C4-2B (cell line): Measurements from ENCODE around the gene DMPK.
"Not testable (repeated sequence)": the region's sequence is repeated elsewhere in the genome, so short reads cannot be mapped to it uniquely, and the experiment has no call there.

Experiments
- H3K27ac ChIP-seq: fragments of 450-650 bp; 2 replicates; pipeline ENCODE4 v1.5.1; 2017
- CTCF ChIP-seq: fragments of 450-650 bp; conservative IDR thresholded peaks from 2 replicates; pipeline ENCODE4 v1.5.1; 2017; ENCODE audit warnings: mild to moderate bottlenecking
- ZFX ChIP-seq: fragments of 450-650 bp; IDR thresholded peaks from 2 replicates; pipeline ENCODE4 v1.6.1; 2017

Gene DMPK

GRCh38 chr19:45762870-45763631 lies 19.2 kb downstream of the DMPK start:
- TF ChIP-seq CTCF (no peak), ZFX (no peak)
- H3K27ac ChIP-seq = no peak overlapping the region

GRCh38 chr19:45761714-45762113 lies 20.6 kb downstream of the DMPK start:
- TF ChIP-seq ZFX = no peak
- no peak for TF ChIP-seq CTCF
- no peak overlapping the region for H3K27ac ChIP-seq

GRCh38 chr19:45758921-45759320 lies 23.4 kb downstream of the DMPK start:
- H3K27ac ChIP-seq = no peak overlapping the region
- TF ChIP-seq CTCF (no peak), ZFX (no peak)

- H3K27ac ChIP-seq = no peak overlapping the region
- TF ChIP-seq CTCF = no peak
- TF ChIP-seq ZFX = no peak
Measured at GRCh38 chr19:45757695-45758094, 24.6 kb downstream of the DMPK start.

GRCh38 chr19:45754323-45754722 lies 28.0 kb downstream of the DMPK start:
- TF ChIP-seq CTCF (no peak), ZFX (no peak)
- no peak overlapping the region for H3K27ac ChIP-seq

GRCh38 chr19:45753548-45753947 lies 28.7 kb downstream of the DMPK start:
- no peak overlapping the region for H3K27ac ChIP-seq
- TF ChIP-seq ZFX (no peak), CTCF (no peak)

- no peak overlapping the region for H3K27ac ChIP-seq
- no peak for TF ChIP-seq ZFX
- no peak for TF ChIP-seq CTCF
Measured at GRCh38 chr19:45752639-45753038, 29.7 kb downstream of the DMPK start.

- H3K27ac ChIP-seq = not testable (repeated sequence)
Measured at GRCh38 chr19:45751483-45751882, 30.8 kb downstream of the DMPK start.
